GM13977 (cell line): Measurements from ENCODE around the gene SENP3.
"Not testable (repeated sequence)": the region's sequence is repeated elsewhere in the genome, so short reads cannot be mapped to it uniquely, and the experiment has no call there.

Source experiments
- DNase-seq: peaks from one replicate; pipeline ENCODE4 v3.0.0; 2012; ENCODE audit warnings: low spot score
- CTCF ChIP-seq: IDR thresholded peaks from 2 replicates; pipeline ENCODE4 v1.5.1; 2012; ENCODE audit warnings: mild to moderate bottlenecking, control low read depth; ENCODE audit not compliant: insufficient read depth; ENCODE audit errors: extremely low read depth, missing control alignments
- in situ Hi-C: fragments of 300-500 bp; cut with MboI; formaldehyde crosslinking; loops from one replicate; pipeline ENCODE4 v1.12.0; 2022; ENCODE audit warnings: low sequenced_read_pairs, low pct_unique_long_range_greater_than_20kb, mixed read lengths, inconsistent platforms; ENCODE audit not compliant: unreplicated experiment

SENP3 gene

GRCh38 chr17:7593296-7593695, 31.6 kb downstream of the SENP3 start:
- in situ Hi-C loops: no loop called here
- no peak for DNase-seq
- TF ChIP-seq CTCF: no peak

GRCh38 chr17:7597561-7597960, 35.8 kb downstream of the SENP3 start:
- in situ Hi-C loops, DNase-seq: not testable (repeated sequence)

GRCh38 chr17:7606280-7606679, 44.6 kb downstream of the SENP3 start:
- in situ Hi-C loops: no loop called here

GRCh38 chr17:7610641-7611040, 48.9 kb downstream of the SENP3 start:
- in situ Hi-C loops: no loop called here
- no peak for TF ChIP-seq CTCF
- DNase-seq: no peak

More at GRCh38 chr17:7606280-7606679, 44.6 kb downstream of the SENP3 start:
- TF ChIP-seq CTCF: no peak
- no peak for DNase-seq

GRCh38 chr17:7611635-7612293, 50.0 kb downstream of the SENP3 start:
- in situ Hi-C loops: no loop called here
- no peak for TF ChIP-seq CTCF
- no peak for DNase-seq

- TF ChIP-seq CTCF: no peak
- DNase-seq: no peak
- in situ Hi-C loops: no loop called here
These were observed 50.5 kb downstream of the SENP3 start for GRCh38 chr17:7612294-7612640.

GRCh38 chr17:7613769-7614424, 52.2 kb downstream of the SENP3 start:
- in situ Hi-C loops: no loop called here
- peak; percentile 20 for TF ChIP-seq CTCF
- DNase-seq: no peak
